HG02973 (cell line): ENCODE data around the gene DEFB114.

Source experiments
- ATAC-seq: cut with Tn5 transposase; IDR thresholded peaks from one replicate; pipeline ENCODE4 v1.9.1; 2021; ENCODE audit warnings: moderate library complexity; ENCODE audit not compliant: unreplicated experiment

Gene DEFB114

DNA sequence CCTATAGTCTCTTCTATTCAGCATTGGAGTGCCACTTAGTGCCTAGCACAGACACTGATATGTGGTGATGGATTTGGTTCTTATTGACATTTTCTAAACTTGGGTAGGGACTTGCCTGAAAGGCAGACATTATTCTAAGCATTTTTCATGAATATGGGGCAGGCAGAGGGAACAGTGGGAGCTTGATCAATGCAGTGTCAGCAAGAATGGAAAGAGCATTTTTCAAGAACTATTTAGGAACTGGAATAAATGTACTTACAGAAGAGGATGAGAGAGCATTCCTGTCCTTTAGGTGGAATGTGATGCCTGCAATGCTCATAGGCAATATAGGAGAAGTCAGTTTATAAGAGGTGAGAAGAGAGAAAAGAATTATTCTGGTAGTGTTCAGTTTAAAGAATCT is 26.2 kb downstream of the DEFB114 start:
- no peak for ATAC-seq

- ATAC-seq: no peak
These were observed 26.9 kb downstream of the DEFB114 start for GRCh38 chr6:49937017-49937416.

DNA sequence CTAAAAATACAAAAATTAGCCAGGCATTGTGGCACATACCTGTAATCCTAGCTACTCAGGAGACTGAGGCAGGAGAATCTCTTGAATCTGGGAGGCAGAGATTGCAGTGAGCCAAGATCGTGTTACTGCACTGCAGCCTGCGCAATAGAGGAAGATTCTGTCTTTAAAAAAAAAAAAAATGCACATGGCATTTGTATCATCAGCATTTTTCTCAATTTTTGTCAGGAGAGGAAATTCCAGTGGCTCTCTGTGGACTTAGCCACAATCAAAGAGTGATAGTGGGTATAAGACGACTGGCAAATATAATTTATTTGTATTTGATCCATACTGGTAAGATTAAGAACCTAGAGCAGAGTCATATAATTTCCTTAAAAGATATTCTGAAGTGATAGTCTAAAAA is 28.6 kb downstream of the DEFB114 start:
- no peak for ATAC-seq

- ATAC-seq: no peak
These were observed 29.2 kb downstream of the DEFB114 start for GRCh38 chr6:49934770-49935169.

- no peak for ATAC-seq
These were observed 30.4 kb downstream of the DEFB114 start for GRCh38 chr6:49933526-49933925.

DNA sequence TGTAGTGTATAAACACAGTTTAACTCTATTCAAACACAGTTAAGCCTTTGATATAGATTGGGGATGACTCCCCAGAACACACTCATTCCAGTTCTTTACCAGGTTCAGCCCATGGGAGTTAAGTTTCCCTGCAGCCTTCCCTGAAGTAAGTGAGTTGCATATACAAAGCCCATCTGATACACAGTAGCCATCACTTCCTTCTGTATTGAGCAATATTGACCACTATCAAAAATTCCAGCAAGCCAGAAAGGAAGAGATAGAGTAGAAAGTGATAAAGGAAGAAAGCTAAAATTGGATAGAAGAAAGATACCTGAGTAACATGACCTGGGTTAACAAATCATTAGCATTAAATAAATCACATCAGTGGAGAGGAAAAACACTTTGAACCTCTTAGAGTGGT is 34.6 kb downstream of the DEFB114 start:
- ATAC-seq: no peak

DNA sequence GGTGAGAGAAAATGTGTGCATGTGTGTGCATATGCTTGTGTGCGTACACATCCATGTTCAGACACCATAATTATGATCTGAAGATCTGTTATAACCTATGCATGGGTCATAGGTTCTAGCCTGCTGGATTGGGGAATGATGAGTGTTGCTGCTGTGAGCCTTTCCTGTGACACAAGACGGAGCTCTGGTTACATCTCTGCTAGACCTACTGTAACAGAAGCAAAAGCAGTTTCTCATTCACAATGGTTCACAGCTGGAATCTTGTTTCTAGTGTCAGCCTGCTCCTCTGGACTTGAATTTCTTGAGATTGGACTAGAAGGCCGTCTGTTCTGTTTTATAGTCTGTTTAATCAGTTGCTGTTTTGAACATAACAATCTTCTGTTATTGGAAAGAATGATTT is 40.1 kb downstream of the DEFB114 start:
- ATAC-seq: no peak

GRCh38 chr6:49919935-49920644 is 43.9 kb downstream of the DEFB114 start:
- no peak for ATAC-seq

GRCh38 chr6:49919261-49919660 is 44.7 kb downstream of the DEFB114 start:
- ATAC-seq: no peak

GRCh38 chr6:49918787-49919186 is 45.2 kb downstream of the DEFB114 start:
- no peak for ATAC-seq

DNA sequence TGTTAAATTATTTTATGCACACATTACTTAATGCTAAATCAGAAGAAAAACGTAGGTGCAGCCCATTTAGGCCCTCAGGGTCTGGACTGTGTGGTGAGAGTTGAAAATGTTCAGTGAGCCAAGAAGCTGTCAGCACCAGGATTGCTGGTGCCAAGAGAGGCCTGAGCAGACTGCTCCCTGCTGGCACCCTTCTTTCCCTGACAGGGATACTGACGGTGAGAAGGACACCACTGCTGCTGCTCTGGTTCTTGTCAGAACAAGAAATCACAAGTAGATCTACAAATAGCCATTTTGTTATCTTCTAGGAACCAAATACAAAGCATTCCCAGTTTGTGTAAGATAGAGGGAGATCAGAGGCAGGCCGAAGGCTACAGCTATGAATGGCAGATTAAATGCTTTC is 48.9 kb downstream of the DEFB114 start:
- ATAC-seq: no peak

DNA sequence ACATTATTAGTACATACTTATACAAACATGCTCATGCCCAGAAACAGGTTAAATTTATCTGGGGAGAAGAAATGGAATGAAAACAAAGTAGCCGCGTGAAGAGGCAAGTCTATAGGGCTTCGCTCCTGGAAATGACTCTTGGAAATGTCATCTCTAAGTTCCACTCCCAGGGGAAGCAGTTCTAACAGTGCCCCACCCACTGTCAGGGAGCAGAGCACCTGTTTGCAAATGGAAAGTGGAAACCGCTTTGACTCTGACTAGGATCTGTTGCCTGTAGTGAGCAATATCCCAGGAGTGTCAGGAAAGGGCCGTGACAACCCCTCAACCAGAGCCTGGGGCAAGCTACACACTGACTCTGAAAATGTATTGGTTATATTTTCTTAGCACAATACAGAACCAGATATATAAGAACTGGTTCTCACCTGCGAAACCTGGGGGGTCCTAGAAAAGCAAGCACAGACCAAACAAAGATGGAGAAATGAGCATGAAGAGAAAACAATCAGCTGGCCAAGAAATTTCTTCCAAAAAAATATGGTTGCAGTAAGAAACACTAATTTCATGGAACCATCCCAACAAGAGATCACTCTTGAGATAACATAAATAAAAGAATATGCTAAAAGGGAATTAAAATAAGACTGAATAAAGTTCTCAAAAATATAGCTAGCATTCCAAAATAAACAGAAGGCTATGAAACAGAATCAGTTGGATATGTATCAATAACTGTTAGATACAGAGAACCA is 50.2 kb downstream of the DEFB114 start:
- ATAC-seq: no peak

DNA sequence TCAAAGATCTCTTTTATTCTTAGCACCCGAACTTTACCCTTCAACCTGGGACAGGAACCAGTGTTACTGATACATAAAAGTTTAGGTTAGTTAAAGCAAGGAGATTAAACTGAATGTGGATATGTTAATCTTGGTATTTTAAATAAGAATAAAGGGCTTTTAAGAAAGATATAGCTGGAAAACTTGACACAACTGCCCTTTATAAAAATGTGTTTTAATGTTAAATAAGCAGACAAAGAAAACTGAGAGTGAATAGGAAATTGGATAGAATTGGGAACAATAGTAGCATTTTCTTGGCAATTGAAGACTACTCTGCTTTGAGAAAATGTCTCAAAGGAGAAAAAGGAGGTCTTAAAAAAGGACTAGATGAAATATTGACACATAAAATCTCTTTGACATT is 51.8 kb downstream of the DEFB114 start:
- ATAC-seq: no peak

GRCh38 chr6:49911252-49911651 is 52.7 kb downstream of the DEFB114 start:
- no peak for ATAC-seq
